Type B pancreatic cell (in vitro differentiated cells): ENCODE data around the gene TMEM253. TPM values are rescaled to one million over a fixed set of nuclear protein-coding genes. Genes with fewer than 3 reads are reported as not detected.

Source experiments
- DNase-seq: peaks from one replicate; pipeline ENCODE4 v3.0.0; 2021; ENCODE audit warnings: mixed read lengths; ENCODE audit not compliant: unreplicated experiment; ENCODE audit errors: extremely low spot score
- H3K27ac Mint-ChIP-seq: 2 replicates; pipeline ENCODE4 v1.8.0; 2021; ENCODE audit warnings: mild to moderate bottlenecking, mixed read lengths
- H3K27me3 Mint-ChIP-seq: 2 replicates; pipeline ENCODE4 v1.8.0; 2021; ENCODE audit warnings: mixed read lengths
- H3K36me3 Mint-ChIP-seq: 2 replicates; pipeline ENCODE4 v1.8.0; 2021; ENCODE audit warnings: mixed read lengths
- H3K4me1 Mint-ChIP-seq: one replicate; pipeline ENCODE4 v1.8.0; 2021; ENCODE audit warnings: mixed read lengths; ENCODE audit not compliant: unreplicated experiment
- H3K4me3 Mint-ChIP-seq: 2 replicates; pipeline ENCODE4 v1.8.0; 2021; ENCODE audit warnings: mild to moderate bottlenecking, mixed read lengths
- H3K9me3 Mint-ChIP-seq: 2 replicates; pipeline ENCODE4 v1.8.0; 2021; ENCODE audit warnings: mixed read lengths
- CTCF ChIP-seq: fragments of 200-600 bp; sonication (generic); conservative IDR thresholded peaks from 2 replicates; pipeline ENCODE4 v1.5.0; 2021; ENCODE audit warnings: antibody characterized with exemption, mild to moderate bottlenecking
- total RNA-seq: library from RNA; stranded (reverse); gene quantifications from 2 replicates; pipeline ENCODE4 v1.2.1, GENCODE V29; 2021; ENCODE audit warnings: low replicate concordance

TMEM253 gene
- total RNA-seq, 1 donor from 2014 or later: 1.8 TPM

DNA sequence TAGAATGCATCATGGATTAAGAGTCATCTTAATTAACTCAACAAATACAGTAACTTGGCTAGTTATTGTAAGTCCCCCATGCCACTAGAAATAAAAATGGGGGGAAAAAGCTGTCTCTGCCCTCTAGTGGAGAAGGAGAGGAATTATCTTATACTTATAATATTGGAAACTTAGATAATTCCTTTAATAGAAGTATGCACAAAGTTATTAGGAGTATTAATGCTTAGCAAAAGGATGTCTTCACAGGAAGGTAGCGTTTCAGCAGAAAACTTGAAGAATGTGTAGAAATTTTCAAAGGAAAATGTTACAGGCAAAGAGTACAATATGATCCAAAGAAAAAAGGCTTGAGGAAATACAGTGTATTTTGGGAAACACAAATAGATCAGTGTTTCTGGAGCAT is 35.2 kb downstream of the TMEM253 start:
- DNase-seq: no peak
- no peaks in the 10 kb centered on the region for H3K9me3 Mint-ChIP-seq
- no peaks in the 10 kb centered on the region for H3K4me1 Mint-ChIP-seq
- H3K27me3 Mint-ChIP-seq: no peaks in the 10 kb centered on the region
- H3K4me3 Mint-ChIP-seq: no peak overlapping the region
- H3K36me3 Mint-ChIP-seq: no peaks in the 10 kb centered on the region
- H3K27ac Mint-ChIP-seq: no peak overlapping the region
- peak; percentile 86 for TF ChIP-seq CTCF

- no peak overlapping the region for H3K4me3 Mint-ChIP-seq
- no peaks in the 10 kb centered on the region for H3K36me3 Mint-ChIP-seq
- no peaks in the 10 kb centered on the region for H3K9me3 Mint-ChIP-seq
- no peak for TF ChIP-seq CTCF
- DNase-seq: no peak
- no peaks in the 10 kb centered on the region for H3K27me3 Mint-ChIP-seq
- H3K4me1 Mint-ChIP-seq: no peaks in the 10 kb centered on the region
- H3K27ac Mint-ChIP-seq: no peak overlapping the region
Observed at GRCh38 chr14:21142357-21142756, 41.5 kb downstream of the TMEM253 start.

DNA sequence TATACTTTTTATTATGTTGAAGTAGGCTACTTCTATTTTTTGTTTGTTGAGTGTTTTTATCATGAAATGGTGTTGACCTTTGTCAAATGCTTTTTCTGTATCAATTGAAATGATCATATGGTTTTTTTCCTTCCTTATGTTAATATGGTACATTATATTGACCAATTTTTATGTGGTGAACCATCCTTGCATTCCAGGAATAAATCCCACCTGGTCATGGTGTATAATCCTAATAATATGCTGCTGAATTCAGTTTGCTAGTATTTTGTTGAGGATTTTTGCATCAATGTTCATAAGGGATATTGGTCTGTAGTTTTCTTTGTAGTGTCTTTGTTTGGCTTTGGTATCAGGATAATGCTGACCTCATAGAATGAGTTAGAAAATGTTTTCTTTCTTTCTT is 44.6 kb downstream of the TMEM253 start:
- H3K9me3 Mint-ChIP-seq: no peaks in the 10 kb centered on the region
- no peaks in the 10 kb centered on the region for H3K36me3 Mint-ChIP-seq
- H3K4me3 Mint-ChIP-seq: no peak overlapping the region

GRCh38 chr14:21149641-21150367 is 48.9 kb downstream of the TMEM253 start:
- H3K27me3 Mint-ChIP-seq: peaks cover 15% of the 10 kb centered on the region
- H3K36me3 Mint-ChIP-seq: no peaks in the 10 kb centered on the region
- H3K4me3 Mint-ChIP-seq: no peak overlapping the region
- H3K4me1 Mint-ChIP-seq: no peaks in the 10 kb centered on the region
- no peak for TF ChIP-seq CTCF
- H3K9me3 Mint-ChIP-seq: no peaks in the 10 kb centered on the region
- no peak overlapping the region for H3K27ac Mint-ChIP-seq
- no peak for DNase-seq

More for the DNA sequence above, 44.6 kb downstream of the TMEM253 start:
- no peaks in the 10 kb centered on the region for H3K4me1 Mint-ChIP-seq
- TF ChIP-seq CTCF: no peak
- no peak for DNase-seq
- no peak overlapping the region for H3K27ac Mint-ChIP-seq
- peaks cover 8% of the 10 kb centered on the region for H3K27me3 Mint-ChIP-seq

Other genes starting within 250 kb of the TMEM253 start
- not detected in 2 replicates for gene RNASE3, start 209.7 kb upstream of the TMEM253 start, total RNA-seq
- not detected in 2 replicates for gene RNASE2, start 145.6 kb upstream of the TMEM253 start, total RNA-seq
- 59.7 and 88.1 TPM in 2 replicates for gene METTL17, start 111.1 kb upstream of the TMEM253 start, total RNA-seq
- 4.5 and 14.2 TPM in 2 replicates for gene SLC39A2, start 101.8 kb upstream of the TMEM253 start, total RNA-seq
- 150 and 214 TPM in 2 replicates for gene NDRG2, start 76.0 kb upstream of the TMEM253 start, total RNA-seq
- not detected in 2 replicates for gene TPPP2, start 70.8 kb upstream of the TMEM253 start, total RNA-seq
- not detected in 2 replicates for gene RNASE13, start 66.3 kb upstream of the TMEM253 start, total RNA-seq
- 0.55 TPM in 1 of 2 replicates, not detected in the other for gene RNASE7, start 58.7 kb upstream of the TMEM253 start, total RNA-seq
- not detected in 2 replicates for gene RNASE8, start 43.2 kb upstream of the TMEM253 start, total RNA-seq
- 10.9 and 65.8 TPM in 2 replicates for gene ARHGEF40, start 30.8 kb upstream of the TMEM253 start, total RNA-seq
- 47.8 and 58.0 TPM in 2 replicates for gene ZNF219, start 2.4 kb upstream of the TMEM253 start, total RNA-seq
- 0.17 TPM in 1 of 2 replicates, not detected in the other for gene OR5AU1, start 55.0 kb downstream of the TMEM253 start, total RNA-seq
- gene HNRNPC, start 168.4 kb downstream of the TMEM253 start, total RNA-seq: 474 and 692 TPM in 2 replicates
- gene RPGRIP1, start 179.0 kb downstream of the TMEM253 start, total RNA-seq: 0.19 and 0.63 TPM in 2 replicates